ENCODE results near the gene IFFO2. TPM values are rescaled to one million over a fixed set of nuclear protein-coding genes. Genes with fewer than 3 reads are reported as not detected.

Gene IFFO2
- total RNA-seq, 1 experiment from 2014 or later: 15.6 TPM

DNA sequence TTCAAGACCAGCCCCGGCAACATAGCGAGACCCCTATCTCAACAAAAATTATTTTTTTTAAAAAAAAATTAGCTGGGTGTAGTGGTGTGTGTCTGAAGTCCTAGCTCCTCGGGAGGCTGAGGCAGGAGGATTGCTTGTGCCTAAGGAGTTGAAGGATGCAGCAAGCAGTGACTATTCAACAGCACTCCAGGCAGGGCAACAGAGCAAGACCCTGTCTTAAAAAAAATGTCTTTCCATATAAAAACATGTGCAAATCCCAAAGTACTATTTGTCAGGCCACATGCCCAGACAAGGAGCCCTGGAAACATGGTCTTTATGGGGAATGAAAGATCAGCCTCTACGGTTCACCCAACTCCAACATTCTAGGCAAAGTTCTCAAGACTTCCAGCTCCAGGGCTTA is 13.3 kb downstream of the IFFO2 start:
- H2AFZ ChIP-seq (ENCODE audit: low read depth, low read length, poor library complexity, severe bottlenecking): no peak overlapping the region
- no peaks in the 10 kb centered on the region for H3K9me2 ChIP-seq (ENCODE audit: insufficient read depth)
- no peak overlapping the region for H3K27ac ChIP-seq (ENCODE audit: low read depth, low read length)
- no peak overlapping the region for H3K4me3 ChIP-seq (replicated peaks in 1 of 2; ENCODE audit: low read depth in 1 of 2, low read length in 2 of 2)
- ATAC-seq (no peak), DNase-seq (ENCODE audit: low read depth, low spot score) (no peak)
- H3K4me1 ChIP-seq (ENCODE audit: control insufficient read depth in 1 of 2, insufficient read depth in 2 of 2, low read length in 2 of 2): peaks cover 19 to 53% of the 10 kb centered on the region in 2 experiments; a peak in 3 of 4 replicates
- no peak overlapping the region for H3K9ac ChIP-seq (ENCODE audit: low read length)
- ChIA-PET CTCF (interaction anchor here (2.8 kb wide), 1 partner anchor 30 kb away, joined by 8 read pairs; no protein-coding TSS in a partner anchor), POLR2A (no interaction called here), RAD21 (ENCODE audit: low non-redundant PET in 1 of 2, low total read pairs in 2 of 2, uncharacterized antibody in 2 of 2, unreplicated experiment in 2 of 2) (no interaction called here)
- intact Hi-C loops (cut with micrococcal nuclease): no loop called here
- H4K20me1 ChIP-seq (ENCODE audit: insufficient read depth): peaks cover 4% of the 10 kb centered on the region; the same call in 1 of the 2 replicates
- H3K27me3 ChIP-seq (ENCODE audit: insufficient read depth, low read length): no peaks in the 10 kb centered on the region
- no peak for TF ChIP-seq ZFX (IDR thresholded peaks at IDR 0.05)
- no peak for TF ChIP-seq CBX3 (IDR thresholded peaks at IDR 0.05; ENCODE audit: low read depth)
- no peak for TF ChIP-seq POLR2A (IDR thresholded peaks at IDR 0.05; ENCODE audit: borderline replicate concordance, extremely low read depth, insufficient read depth, insufficient read length)
- TF ChIP-seq RAD21 (IDR thresholded peaks at IDR 0.05; ENCODE audit: low read depth): no peak
- no peak for TF ChIP-seq TCF7L2 (IDR thresholded peaks at IDR 0.05; ENCODE audit: borderline replicate concordance, extremely low read depth, insufficient read depth, insufficient read length)
- no peak for TF ChIP-seq YY1 (IDR thresholded peaks at IDR 0.05; ENCODE audit: extremely low read depth, insufficient replicate concordance, low read depth, low read length)
- no peak for TF ChIP-seq SP1 (IDR thresholded peaks at IDR 0.05; ENCODE audit: low read depth)
- TF ChIP-seq, protein P1, sequence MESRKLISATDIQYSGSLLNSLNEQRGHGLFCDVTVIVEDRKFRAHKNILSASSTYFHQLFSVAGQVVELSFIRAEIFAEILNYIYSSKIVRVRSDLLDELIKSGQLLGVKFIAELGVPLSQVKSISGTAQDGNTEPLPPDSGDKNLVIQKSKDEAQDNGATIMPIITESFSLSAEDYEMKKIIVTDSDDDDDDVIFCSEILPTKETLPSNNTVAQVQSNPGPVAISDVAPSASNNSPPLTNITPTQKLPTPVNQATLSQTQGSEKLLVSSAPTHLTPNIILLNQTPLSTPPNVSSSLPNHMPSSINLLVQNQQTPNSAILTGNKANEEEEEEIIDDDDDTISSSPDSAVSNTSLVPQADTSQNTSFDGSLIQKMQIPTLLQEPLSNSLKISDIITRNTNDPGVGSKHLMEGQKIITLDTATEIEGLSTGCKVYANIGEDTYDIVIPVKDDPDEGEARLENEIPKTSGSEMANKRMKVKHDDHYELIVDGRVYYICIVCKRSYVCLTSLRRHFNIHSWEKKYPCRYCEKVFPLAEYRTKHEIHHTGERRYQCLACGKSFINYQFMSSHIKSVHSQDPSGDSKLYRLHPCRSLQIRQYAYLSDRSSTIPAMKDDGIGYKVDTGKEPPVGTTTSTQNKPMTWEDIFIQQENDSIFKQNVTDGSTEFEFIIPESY (IDR thresholded peaks at IDR 0.05; ENCODE audit: extremely low read depth, insufficient replicate concordance, low read length): no peak
- no peak for TF ChIP-seq ELF1 (IDR thresholded peaks at IDR 0.05; ENCODE audit: borderline replicate concordance, low read depth)
- no peak for TF ChIP-seq SIN3A (IDR thresholded peaks at IDR 0.05; ENCODE audit: low read depth)
- TF ChIP-seq POLR2AphosphoS5 (IDR thresholded peaks at IDR 0.05; ENCODE audit: low read depth, low read length): no peak
- no peak for TF ChIP-seq SRF (IDR thresholded peaks at IDR 0.05; ENCODE audit: low read depth)
- no peak for TF ChIP-seq JUND (IDR thresholded peaks at IDR 0.05)
- TF ChIP-seq, protein P2, sequence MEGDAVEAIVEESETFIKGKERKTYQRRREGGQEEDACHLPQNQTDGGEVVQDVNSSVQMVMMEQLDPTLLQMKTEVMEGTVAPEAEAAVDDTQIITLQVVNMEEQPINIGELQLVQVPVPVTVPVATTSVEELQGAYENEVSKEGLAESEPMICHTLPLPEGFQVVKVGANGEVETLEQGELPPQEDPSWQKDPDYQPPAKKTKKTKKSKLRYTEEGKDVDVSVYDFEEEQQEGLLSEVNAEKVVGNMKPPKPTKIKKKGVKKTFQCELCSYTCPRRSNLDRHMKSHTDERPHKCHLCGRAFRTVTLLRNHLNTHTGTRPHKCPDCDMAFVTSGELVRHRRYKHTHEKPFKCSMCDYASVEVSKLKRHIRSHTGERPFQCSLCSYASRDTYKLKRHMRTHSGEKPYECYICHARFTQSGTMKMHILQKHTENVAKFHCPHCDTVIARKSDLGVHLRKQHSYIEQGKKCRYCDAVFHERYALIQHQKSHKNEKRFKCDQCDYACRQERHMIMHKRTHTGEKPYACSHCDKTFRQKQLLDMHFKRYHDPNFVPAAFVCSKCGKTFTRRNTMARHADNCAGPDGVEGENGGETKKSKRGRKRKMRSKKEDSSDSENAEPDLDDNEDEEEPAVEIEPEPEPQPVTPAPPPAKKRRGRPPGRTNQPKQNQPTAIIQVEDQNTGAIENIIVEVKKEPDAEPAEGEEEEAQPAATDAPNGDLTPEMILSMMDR (IDR thresholded peaks at IDR 0.05 in 2 of 3, conservative IDR thresholded peaks at IDR 0.05 in 1 of 3; ENCODE audit: borderline replicate concordance in 1 of 3, insufficient read depth in 1 of 3, low read depth in 2 of 3, low read length in 2 of 3): no peak
- TF ChIP-seq, protein P3, sequence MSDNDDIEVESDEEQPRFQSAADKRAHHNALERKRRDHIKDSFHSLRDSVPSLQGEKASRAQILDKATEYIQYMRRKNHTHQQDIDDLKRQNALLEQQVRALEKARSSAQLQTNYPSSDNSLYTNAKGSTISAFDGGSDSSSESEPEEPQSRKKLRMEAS (IDR thresholded peaks at IDR 0.05): no peak
- no peak for TF ChIP-seq EZH2phosphoT487 (IDR thresholded peaks at IDR 0.05; ENCODE audit: borderline replicate concordance)
- no peaks in the 10 kb centered on the region for H3K36me3 ChIP-seq (ENCODE audit: control insufficient read depth in 1 of 2, insufficient read depth in 2 of 2, low read length in 2 of 2)
- H3K9me3 ChIP-seq (ENCODE audit: control insufficient read depth in 1 of 2, insufficient read depth in 1 of 2, low read depth in 1 of 2, low read length in 2 of 2): no peaks in the 10 kb centered on the region
- BruUV-seq (replicated peaks): no TSS peak
- H3K4me2 ChIP-seq (ENCODE audit: low read length): no peak overlapping the region
- H3K79me2 ChIP-seq (ENCODE audit: insufficient read depth, low read length): peaks cover 95% of the 10 kb centered on the region
